Fibroblast of the aortic adventitia (primary cell): ENCODE results near the gene NXN. TPM values are rescaled to one million over a fixed set of nuclear protein-coding genes. Genes with fewer than 3 reads are reported as not detected.

Experiments used
- DNase-seq: peaks from one replicate; pipeline ENCODE4 v3.0.0-alpha.2; 2010; ENCODE audit warnings: low read depth
- H3K4me3 ChIP-seq: 2 replicates; pipeline ENCODE4 v1.5.1; 2011; ENCODE audit warnings: low read depth, mild to moderate bottlenecking, control low read depth, low read length, moderate library complexity
- CTCF ChIP-seq: IDR thresholded peaks from 2 replicates; pipeline ENCODE4 v1.5.1; 2011; ENCODE audit warnings: mild to moderate bottlenecking, low read length, control low read depth, inconsistent platforms; ENCODE audit not compliant: insufficient read depth
- total RNA-seq: library from RNA; depleted of rRNA; stranded (reverse); fragments of >200 nt; gene quantifications from 2 replicates; pipeline ENCODE4 v1.2.3, GENCODE V29; 2012; ENCODE audit warnings: low replicate concordance

Gene NXN
- total RNA-seq, 1 donor, result 18.1 TPM

GRCh38 chr17:828761-829160 lies 150.8 kb downstream of the NXN start:
- peak; percentile 8 for DNase-seq
- TF ChIP-seq CTCF, result no peak
- H3K4me3 ChIP-seq, result no peak overlapping the region

GRCh38 chr17:826778-827177 lies 152.8 kb downstream of the NXN start:
- no peak for DNase-seq
- H3K4me3 ChIP-seq, result no peak overlapping the region
- no peak for TF ChIP-seq CTCF

- no peak for DNase-seq
- no peak for TF ChIP-seq CTCF
- no peak overlapping the region for H3K4me3 ChIP-seq
Observed at GRCh38 chr17:825216-825615, 154.4 kb downstream of the NXN start.

GRCh38 chr17:824378-824777 lies 155.2 kb downstream of the NXN start:
- no peak overlapping the region for H3K4me3 ChIP-seq
- TF ChIP-seq CTCF, result no peak
- DNase-seq, result peak; percentile 19

GRCh38 chr17:823501-823902 lies 156.1 kb downstream of the NXN start:
- no peak for DNase-seq
- no peak overlapping the region for H3K4me3 ChIP-seq
- no peak for TF ChIP-seq CTCF

GRCh38 chr17:819251-819650 lies 160.3 kb downstream of the NXN start:
- H3K4me3 ChIP-seq, result no peak overlapping the region
- DNase-seq, result no peak
- TF ChIP-seq CTCF, result no peak

- DNase-seq, result no peak
- H3K4me3 ChIP-seq, result no peak overlapping the region
- no peak for TF ChIP-seq CTCF
Observed at GRCh38 chr17:814371-814770, 165.2 kb downstream of the NXN start.
